Activated naive CD8-positive, alpha-beta T cell treated with anti-CD3 and anti-CD28 coated beads, Interleukin-2, amount 50 U/mL, for 24 hours (primary cell): ENCODE results near the gene DGCR2.
"Not testable (repeated sequence)": the region's sequence is repeated elsewhere in the genome, so short reads cannot be mapped to it uniquely, and the experiment has no call there.

Experiments
- ATAC-seq: fragments of 150-1000 bp; cut with Tn5 transposase; one replicate; pipeline ENCODE4 v1.10.0; 2021
- DNase-seq: peaks from one replicate; pipeline ENCODE4 v3.0.0; 2021
- H3K27ac Mint-ChIP-seq: one replicate; pipeline ENCODE4 v1.8.0; 2021; ENCODE audit warnings: mild to moderate bottlenecking, mixed read lengths
- H3K27me3 Mint-ChIP-seq: one replicate; pipeline ENCODE4 v1.8.0; 2021; ENCODE audit warnings: mixed read lengths
- H3K36me3 Mint-ChIP-seq: one replicate; pipeline ENCODE4 v1.8.0; 2021; ENCODE audit warnings: low read depth, mixed read lengths
- H3K4me1 Mint-ChIP-seq: one replicate; pipeline ENCODE4 v1.8.0; 2021; ENCODE audit warnings: mixed read lengths
- H3K4me3 Mint-ChIP-seq: one replicate; pipeline ENCODE4 v1.8.0; 2021; ENCODE audit warnings: mild to moderate bottlenecking, moderate library complexity, mixed read lengths
- H3K9me3 Mint-ChIP-seq: one replicate; pipeline ENCODE4 v1.8.0; 2021; ENCODE audit warnings: mixed read lengths

Gene DGCR2

DNA sequence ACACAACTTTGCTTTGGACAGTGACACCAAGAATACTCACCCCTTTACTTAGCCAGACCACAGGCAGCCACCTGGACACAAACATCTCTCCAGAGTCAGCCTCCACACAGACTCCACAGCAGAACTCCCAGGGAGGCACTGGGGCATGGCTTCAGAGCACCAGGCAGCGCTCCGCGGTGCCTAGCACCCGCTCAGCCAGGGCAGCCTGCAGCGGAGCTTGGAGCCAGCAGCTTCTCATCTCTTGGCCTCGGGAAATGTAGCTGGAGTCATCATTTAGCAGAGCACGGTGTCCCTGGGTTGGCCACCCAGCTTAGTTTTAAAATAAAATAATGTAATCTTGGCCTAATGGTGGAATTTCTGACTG, 91.3 kb downstream of the DGCR2 start:
- DNase-seq, ATAC-seq, H3K36me3 Mint-ChIP-seq, H3K9me3 Mint-ChIP-seq, H3K4me1 Mint-ChIP-seq, H3K27ac Mint-ChIP-seq, H3K4me3 Mint-ChIP-seq: not testable (repeated sequence)
- H3K27me3 Mint-ChIP-seq, result peaks cover 23% of the 10 kb centered on the region

DNA sequence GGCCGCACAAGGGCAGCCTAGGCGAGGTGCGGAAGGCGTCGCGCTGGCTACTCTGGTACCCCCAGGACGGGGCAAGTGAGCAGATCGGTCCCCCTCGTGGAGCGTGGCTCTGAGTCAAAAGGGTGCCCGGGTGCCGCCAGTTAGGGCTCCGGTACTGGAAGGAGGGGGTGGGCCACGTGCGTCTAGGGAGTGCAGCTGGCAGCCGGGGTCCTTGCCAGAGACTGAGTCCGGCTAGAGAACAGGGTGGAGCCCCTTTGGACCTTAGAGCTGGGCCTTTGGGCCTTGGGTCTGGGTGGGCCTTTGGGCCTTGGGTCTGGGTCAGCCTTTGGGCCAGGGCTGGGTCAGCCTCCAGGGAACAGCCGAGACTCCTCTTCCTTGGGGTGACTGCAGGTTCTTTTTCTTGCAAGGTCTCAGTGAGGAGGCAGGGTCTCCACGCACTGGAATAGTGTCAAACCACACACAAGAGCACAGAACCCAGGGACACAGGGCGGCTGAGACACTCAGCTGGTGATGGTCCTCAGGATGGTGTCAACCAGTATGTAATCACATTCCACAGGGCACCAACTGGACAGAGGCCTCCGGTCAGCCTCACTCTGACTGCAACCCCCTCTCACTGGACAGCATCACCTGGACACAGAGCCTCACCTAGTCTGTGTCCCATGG, 91.9 kb downstream of the DGCR2 start:
- H3K4me1 Mint-ChIP-seq, H3K27ac Mint-ChIP-seq, H3K36me3 Mint-ChIP-seq, DNase-seq, H3K9me3 Mint-ChIP-seq, H3K4me3 Mint-ChIP-seq, ATAC-seq: not testable (repeated sequence)
- peaks cover 23% of the 10 kb centered on the region for H3K27me3 Mint-ChIP-seq

DNA sequence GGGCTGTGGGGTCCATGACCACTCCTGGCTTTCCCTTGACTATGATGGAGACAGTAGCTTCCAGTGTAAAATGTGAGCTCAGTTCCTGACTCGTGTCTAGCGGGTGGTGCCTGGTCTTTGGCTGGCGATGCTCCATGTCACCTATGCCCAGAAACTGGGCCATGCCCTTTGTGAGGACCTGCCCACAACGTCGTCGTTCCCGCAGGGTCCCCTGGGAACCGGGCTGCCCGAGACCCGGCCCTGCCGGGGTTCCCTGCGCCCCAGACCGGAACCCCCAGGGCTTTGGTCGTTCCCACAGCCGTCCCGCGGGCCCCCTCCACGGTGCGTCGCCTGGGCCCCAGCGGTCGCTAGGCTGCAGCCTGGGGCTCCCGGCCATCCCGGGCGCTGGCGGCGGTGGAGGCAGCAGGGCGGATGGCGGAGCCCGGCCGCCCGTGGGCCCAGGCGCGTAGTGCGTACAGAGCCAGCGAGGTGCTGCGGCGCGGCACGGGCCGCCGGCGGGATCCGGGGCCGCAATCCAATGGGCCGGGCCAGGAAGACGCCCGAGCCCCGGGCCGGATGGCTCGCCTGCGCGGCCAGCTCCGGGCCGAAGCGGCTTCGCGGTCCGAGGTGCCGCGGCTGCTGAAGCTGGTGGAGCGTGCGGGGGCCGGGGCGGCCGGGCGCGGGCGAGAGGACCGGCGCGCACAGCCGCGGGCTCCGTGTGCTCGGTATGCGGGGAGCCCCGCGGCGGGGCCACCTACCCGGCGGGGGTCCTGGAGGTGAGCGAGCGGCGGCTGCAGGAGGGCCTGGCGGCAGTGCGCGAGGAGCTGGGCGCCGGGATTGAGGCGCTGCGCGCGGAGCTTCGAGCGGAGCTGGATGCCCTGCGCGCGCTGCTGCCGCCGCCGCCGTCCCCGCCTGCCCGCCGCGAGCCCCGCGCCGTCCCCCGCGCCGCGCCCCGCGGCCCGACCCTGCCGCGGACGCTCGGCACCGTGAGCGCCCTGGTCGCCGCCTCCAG, 92.8 kb downstream of the DGCR2 start:
- not testable (repeated sequence) for H3K4me1 Mint-ChIP-seq, H3K9me3 Mint-ChIP-seq, ATAC-seq, H3K36me3 Mint-ChIP-seq, H3K4me3 Mint-ChIP-seq, DNase-seq, H3K27ac Mint-ChIP-seq
- H3K27me3 Mint-ChIP-seq, result peaks cover 23% of the 10 kb centered on the region

- H3K9me3 Mint-ChIP-seq, ATAC-seq, DNase-seq, H3K4me3 Mint-ChIP-seq, H3K4me1 Mint-ChIP-seq, H3K27ac Mint-ChIP-seq, H3K36me3 Mint-ChIP-seq: not testable (repeated sequence)
- peaks cover 27% of the 10 kb centered on the region for H3K27me3 Mint-ChIP-seq
These were observed 94.2 kb downstream of the DGCR2 start for GRCh38 chr22:19028060-19028455.

DNA sequence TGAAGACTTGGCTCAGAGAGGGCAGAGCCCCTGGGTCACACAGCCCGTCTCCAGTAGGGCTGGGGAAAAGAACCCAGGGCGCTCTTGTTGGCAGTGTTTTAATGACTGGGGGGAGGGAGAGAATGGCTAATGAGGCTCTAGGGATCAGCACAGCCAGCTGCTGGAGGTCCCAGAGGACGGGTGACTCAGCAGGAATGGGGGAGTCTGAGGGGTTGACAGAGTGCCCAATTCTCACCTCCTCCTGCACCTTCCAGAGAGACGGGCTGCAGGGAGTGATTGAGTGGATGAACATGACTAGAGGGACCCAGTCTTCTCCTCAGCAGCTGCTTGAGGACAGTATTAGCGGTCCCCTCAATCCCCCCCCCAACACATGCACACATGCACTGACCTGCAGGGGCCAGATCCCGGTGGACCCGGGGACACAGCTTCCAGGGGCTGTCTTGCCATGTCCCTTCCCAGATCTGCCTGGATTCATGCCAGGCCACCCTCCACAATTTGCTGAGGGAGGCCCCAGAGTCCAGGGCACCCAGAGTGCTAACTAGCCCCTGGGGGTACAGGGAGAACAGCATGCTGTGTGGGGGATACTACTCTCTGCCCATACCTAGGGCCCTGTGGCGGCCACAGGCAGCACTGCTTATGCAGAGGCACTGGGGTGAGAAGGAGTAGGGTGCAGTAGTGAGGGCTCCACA, 94.7 kb downstream of the DGCR2 start:
- H3K36me3 Mint-ChIP-seq, DNase-seq, H3K4me3 Mint-ChIP-seq, H3K4me1 Mint-ChIP-seq, H3K9me3 Mint-ChIP-seq, ATAC-seq, H3K27ac Mint-ChIP-seq: not testable (repeated sequence)
- peaks cover 30% of the 10 kb centered on the region for H3K27me3 Mint-ChIP-seq

DNA sequence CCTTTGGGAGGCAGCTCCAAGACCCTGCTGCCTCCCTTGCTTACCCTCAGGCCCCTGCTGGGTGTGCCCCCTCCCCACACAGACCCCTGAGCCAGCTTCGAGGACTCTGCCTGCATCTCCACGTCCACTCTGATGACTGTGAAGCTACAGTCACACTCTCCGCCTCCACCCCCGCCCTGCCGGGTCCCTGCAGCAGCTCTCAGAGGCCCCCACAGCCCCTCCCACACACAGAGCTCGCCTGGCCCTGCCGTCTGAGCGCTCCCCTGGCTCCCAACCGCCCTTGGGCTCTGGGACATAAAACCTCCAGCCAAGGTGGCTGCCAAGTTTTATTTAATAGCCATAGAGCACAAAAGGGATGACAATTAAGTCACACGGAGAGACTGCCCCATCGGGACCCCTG, 96.1 kb downstream of the DGCR2 start:
- not testable (repeated sequence) for ATAC-seq, H3K4me1 Mint-ChIP-seq, DNase-seq, H3K27ac Mint-ChIP-seq, H3K4me3 Mint-ChIP-seq, H3K36me3 Mint-ChIP-seq, H3K9me3 Mint-ChIP-seq
- H3K27me3 Mint-ChIP-seq, result peaks cover 33% of the 10 kb centered on the region

DNA sequence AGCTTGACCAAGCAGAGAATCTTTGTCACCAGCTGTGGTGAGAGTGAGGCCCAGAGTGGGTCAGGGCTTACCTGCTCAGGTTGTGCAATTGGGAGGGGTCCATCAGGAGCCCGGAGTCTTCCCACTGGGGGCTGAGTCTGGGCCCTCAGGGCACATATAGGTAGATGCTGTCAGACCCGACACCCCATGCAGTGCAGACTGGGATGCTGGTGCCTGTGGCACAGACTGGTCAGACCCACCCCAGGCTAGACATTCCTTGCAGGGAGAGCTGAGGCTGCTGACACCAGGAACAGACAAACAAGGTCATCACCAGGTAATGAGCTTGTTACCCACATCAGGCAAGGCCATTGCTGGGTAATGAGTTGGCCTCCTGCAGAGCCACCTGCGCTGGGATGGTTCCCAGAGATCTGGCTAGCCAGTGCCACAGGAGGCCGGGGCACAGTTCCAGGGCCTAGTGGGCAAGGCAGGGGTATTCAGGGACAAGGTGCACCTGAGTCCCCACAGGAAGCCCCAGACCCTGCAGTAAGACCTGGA, 97.2 kb downstream of the DGCR2 start:
- H3K36me3 Mint-ChIP-seq, DNase-seq, H3K27ac Mint-ChIP-seq, H3K4me1 Mint-ChIP-seq, H3K4me3 Mint-ChIP-seq, H3K9me3 Mint-ChIP-seq, ATAC-seq: not testable (repeated sequence)
- H3K27me3 Mint-ChIP-seq, result peaks cover 29% of the 10 kb centered on the region

DNA sequence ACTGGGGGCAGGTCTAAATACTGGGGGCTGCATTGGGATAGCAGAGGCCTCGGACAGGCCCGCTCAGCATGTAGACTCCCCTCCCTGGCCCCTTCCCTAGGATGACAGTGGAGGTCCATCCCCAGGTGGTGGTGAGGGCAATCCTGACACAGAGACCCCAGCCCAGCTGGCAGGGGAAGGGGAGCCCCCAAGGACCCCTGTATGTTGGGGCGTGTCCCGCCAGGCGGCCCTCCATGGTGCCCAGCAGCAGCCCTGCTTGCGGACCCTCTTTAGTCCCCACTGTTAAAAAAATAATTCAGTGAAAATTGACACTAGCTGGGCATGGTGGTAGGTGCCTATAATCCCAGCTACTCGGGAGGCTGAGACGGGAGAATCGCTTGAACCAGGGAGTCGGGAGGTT, 98.3 kb downstream of the DGCR2 start:
- not testable (repeated sequence) for H3K4me3 Mint-ChIP-seq

DNA sequence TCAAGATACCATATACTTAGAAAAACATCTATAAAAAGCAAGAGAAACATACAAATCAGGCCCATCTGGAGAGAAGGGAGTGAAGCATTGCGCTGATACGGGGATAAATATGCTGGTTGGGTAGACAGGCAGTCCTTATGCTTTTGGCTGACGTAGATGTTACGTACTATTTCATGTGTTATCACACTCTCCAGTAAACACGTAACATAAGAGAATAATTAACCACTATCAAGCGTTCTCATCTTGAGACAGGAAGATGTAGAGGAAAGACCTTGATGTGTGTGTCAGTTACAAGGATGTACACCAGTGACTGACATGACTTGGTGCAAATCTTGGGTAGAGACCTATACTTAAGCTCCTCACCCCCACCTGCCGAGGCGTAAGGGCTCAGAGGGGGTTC, 99.5 kb downstream of the DGCR2 start:
- Mint-ChIP-seq H3K27me3 (peaks cover 30% of the 10 kb centered on the region), H3K27ac (no peak overlapping the region)

More for the DNA sequence above, 98.3 kb downstream of the DGCR2 start:
- not testable (repeated sequence) for H3K27ac Mint-ChIP-seq, H3K9me3 Mint-ChIP-seq, H3K4me1 Mint-ChIP-seq, DNase-seq, H3K36me3 Mint-ChIP-seq, ATAC-seq
- H3K27me3 Mint-ChIP-seq, result peaks cover 32% of the 10 kb centered on the region

DNA sequence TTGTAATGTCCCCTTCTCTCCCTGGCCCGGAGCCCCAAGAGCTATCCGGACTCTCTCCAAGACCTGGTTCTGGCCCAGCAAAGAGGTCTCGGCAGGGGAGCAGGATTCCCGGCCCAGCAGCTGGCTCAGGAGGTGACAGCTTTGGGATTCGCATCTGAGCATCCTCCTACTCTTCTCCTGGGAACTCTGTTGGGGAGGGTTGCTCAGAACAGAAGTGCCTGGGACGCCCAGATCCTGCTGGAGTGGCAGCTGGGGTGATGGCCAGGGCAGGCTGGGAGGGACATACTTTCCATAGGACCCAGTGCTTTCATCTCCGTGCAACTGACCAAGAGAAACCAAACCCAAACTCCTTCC, 102.6 kb downstream of the DGCR2 start:
- no peak for DNase-seq
- Mint-ChIP-seq H3K27me3 (peaks cover 32% of the 10 kb centered on the region), H3K4me3 (no peak overlapping the region)

More for the DNA sequence above, 99.5 kb downstream of the DGCR2 start:
- Mint-ChIP-seq H3K9me3 (no peaks in the 10 kb centered on the region), H3K4me1 (no peaks in the 10 kb centered on the region), H3K36me3 (no peaks in the 10 kb centered on the region), H3K4me3 (no peak overlapping the region)
- no peak for ATAC-seq
- DNase-seq, result no peak

GRCh38 chr22:19019029-19019678, 103.1 kb downstream of the DGCR2 start:
- H3K36me3 Mint-ChIP-seq, result no peaks in the 10 kb centered on the region
- no peak overlapping the region for H3K27ac Mint-ChIP-seq
- DNase-seq (no peak), ATAC-seq (no peak)
- no peaks in the 10 kb centered on the region for H3K9me3 Mint-ChIP-seq
- H3K4me1 Mint-ChIP-seq, result no peaks in the 10 kb centered on the region
- H3K4me3 Mint-ChIP-seq, result no peak overlapping the region
- H3K27me3 Mint-ChIP-seq, result peaks cover 31% of the 10 kb centered on the region

More for the DNA sequence above, 102.6 kb downstream of the DGCR2 start:
- no peak for ATAC-seq
- Mint-ChIP-seq H3K9me3 (no peaks in the 10 kb centered on the region), H3K27ac (no peak overlapping the region), H3K36me3 (no peaks in the 10 kb centered on the region), H3K4me1 (no peaks in the 10 kb centered on the region)

GRCh38 chr22:19018256-19018655, 104.0 kb downstream of the DGCR2 start:
- Mint-ChIP-seq H3K27me3 (peaks cover 29% of the 10 kb centered on the region), H3K36me3 (no peaks in the 10 kb centered on the region), H3K9me3 (no peaks in the 10 kb centered on the region), H3K4me3 (no peak overlapping the region), H3K27ac (no peak overlapping the region), H3K4me1 (no peaks in the 10 kb centered on the region)
- DNase-seq (no peak), ATAC-seq (no peak)

DNA sequence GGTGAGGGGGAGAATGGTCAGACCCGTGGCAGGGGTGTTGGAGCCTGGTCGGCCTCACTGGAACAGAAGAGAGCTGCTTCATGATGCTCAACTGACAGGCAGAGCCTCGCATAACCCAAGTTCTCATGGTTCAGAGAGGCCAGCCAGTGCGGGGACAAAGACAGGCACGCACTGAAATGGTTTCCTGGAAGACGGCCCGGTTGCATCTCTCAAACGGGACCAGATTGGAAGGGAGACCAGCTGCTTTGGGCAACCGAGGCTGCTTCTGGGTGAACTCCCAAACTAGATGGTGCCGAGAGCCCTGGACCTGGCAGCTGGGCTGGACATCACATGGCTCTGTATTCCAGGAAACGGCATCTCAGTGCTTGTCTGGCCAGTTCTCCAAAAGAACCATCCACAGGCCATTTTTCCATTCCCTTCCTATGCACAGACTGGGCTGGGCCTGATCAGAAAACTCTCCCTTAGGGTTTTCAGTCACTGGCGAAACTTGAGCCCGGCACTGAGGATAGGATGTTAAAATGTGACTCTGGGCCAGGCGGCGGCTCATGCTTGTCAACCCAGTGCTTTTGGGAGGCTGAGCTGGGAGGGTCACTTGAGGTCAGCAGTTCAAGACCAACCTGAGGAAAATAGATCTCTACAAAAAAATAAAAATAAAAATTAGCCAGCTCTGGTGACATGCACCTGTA, 106.0 kb downstream of the DGCR2 start:
- Mint-ChIP-seq H3K4me3 (no peak overlapping the region), H3K36me3 (no peaks in the 10 kb centered on the region), H3K27ac (no peak overlapping the region), H3K27me3 (peaks cover 32% of the 10 kb centered on the region), H3K4me1 (no peaks in the 10 kb centered on the region), H3K9me3 (no peaks in the 10 kb centered on the region)
- no peak for ATAC-seq
- no peak for DNase-seq

DNA sequence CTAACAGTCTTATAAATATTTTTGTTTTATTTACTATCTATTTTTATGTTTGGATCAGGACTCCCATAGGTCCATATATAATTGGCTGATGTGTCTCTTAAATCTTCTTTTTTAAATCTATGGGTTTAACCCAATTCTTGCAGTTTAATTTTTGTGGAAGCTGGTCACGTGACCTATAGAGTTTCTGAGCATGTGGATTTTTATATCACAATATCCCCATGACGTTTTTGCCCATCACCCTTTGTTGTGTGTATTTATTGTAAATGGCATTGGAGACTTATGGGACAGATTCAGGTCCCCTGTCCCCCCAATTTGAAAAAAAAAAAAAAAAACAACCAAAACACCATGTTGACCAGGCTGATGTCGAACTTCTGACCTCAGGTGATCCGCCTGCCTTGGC, 107.3 kb downstream of the DGCR2 start:
- no peak overlapping the region for H3K27ac Mint-ChIP-seq
- H3K4me3 Mint-ChIP-seq, result no peak overlapping the region
- no peaks in the 10 kb centered on the region for H3K9me3 Mint-ChIP-seq
- H3K4me1 Mint-ChIP-seq, result no peaks in the 10 kb centered on the region
- DNase-seq (no peak), ATAC-seq (no peak)
- H3K36me3 Mint-ChIP-seq, result no peaks in the 10 kb centered on the region
- peaks cover 37% of the 10 kb centered on the region for H3K27me3 Mint-ChIP-seq
